ENCODE results near the gene ARHGAP40.

ARHGAP40 gene

DNA sequence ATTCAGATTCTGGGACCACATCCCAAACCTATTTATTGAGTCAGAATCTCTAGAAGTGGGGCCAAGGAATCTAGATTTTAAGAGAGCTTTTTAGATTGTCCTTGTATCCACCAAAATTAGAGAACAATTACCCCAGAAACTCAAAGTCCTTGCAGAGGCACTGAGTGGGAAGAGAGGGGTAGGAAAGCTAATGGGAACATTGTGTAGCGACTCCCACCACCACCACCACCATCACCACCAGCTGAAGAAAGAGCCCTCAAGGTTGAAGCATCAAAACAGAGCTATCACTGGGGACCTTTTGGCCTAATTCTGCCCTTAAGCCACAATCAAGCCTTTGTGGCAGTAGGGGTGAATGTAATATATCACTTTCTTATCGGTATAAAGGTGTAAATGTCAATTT is 83.7 kb downstream of the ARHGAP40 start:
- DNase-seq (ENCODE audit: low read depth) = no peak

DNA sequence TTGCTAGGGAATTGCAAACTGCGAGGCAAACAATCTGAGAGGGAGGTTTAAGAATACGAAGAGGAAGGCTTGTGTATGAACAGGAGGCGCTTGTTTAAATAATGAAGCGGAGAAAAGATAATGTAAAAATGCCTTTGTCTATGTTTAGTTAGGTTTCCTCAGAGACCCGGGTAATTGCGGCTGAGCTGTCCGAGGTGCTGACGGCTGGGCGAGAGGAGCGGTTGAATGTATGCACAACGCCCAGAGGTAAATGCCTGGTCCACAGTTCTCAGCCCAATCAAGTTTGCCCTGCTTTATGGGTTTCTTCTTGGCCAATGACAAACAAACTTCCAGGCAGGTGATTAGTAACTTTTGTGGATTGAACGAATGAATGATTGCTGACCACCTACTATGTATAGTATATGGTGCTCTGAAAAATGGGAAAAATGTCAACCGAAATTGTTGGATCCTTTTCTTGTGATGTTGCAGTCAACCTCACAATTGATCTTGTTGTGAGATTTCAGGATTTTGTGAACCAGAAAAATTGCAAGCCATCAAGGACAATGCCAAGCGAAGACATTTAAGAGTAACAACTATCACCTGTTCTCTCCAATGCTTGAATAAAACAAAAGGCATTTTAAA is 84.4 kb downstream of the ARHGAP40 start:
- DNase-seq (ENCODE audit: low read depth) = no peak

DNA sequence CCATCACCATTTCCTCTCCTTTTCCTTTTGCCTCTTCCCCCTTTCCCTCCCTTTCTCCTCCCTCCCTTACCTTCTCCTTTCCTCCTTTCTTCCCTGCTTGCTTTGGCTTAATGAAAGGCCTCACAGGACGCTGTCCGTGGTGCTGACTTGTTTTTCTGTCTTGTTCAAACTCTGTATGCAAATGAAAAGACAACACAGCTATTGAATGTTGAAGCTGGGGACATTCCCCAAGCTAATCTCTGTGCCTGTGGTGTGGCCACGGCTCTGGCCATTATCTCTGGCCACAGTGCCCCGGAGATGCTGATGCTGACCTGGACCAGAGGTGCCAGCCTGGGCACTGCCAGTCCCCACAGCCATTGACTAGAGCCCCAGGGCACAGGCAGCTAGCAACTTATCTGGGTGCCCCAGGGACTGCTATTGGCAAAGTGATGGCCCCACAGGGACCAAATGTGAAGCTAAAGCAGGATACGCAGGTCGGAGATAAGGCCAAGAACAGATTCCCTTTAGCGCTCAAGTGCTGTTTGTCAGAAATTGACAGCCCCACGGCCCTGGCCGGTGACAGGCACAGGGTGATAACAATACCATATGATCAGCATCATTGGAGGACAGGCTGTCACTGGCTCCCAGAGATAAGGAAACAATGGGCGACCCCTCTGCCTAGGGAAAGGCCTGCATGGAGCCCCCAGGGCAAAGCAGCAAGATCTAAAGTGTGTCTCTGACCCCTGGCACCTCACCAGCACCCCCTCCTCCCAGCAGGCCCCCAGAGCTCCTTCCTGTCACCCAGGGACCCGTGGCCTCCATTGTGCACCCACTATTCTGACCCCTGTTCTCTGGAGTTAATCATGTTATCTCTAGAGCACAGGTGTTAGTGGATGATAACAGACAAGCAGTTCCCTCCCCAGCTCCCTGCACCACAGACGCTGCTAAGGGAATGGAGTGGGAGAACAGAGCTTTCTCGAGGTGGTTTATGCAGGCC is 91.1 kb downstream of the ARHGAP40 start:
- DNase-seq (ENCODE audit: low read depth) = no peak

DNA sequence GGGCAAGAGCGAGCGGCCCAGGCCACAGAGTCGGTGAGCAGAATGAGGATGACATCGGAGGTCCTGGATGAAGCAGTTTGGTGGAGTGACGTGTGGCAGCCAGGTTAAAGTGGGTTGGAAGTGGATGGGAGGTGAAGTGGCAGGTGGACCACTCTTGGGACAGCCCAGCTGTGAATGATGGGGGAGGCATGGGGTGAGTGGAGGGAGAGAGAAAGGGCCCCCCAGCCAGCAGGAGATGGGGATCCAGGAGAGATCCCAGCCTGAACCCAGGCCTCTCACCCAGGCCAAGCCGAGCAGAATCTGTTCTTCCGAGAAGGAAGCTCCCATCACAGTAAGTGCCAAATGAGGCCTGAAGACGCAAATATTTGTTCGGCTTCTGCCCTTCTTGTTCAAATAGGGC is 95.7 kb downstream of the ARHGAP40 start:
- no peak for DNase-seq (ENCODE audit: low read depth)

DNA sequence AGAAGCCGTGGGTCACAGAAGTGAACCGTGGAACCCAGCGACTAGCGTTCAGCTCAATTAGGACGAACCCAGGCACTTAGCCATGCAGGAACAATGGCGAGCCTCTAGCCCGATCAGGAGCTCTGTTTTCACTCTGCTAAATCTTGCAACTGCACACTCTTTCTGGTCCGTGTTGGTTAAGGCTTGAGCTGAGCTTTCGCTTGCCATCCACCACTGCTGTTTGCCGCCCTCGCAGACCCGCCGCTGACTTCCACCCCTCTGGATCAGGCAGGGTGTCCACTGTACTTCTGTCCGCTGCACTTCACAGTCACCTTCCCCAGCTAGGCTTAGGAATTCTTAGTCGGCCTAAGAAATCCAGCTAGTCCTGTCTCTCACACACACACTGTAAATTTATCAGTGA is 96.9 kb downstream of the ARHGAP40 start:
- DNase-seq (ENCODE audit: low read depth) = no peak

DNA sequence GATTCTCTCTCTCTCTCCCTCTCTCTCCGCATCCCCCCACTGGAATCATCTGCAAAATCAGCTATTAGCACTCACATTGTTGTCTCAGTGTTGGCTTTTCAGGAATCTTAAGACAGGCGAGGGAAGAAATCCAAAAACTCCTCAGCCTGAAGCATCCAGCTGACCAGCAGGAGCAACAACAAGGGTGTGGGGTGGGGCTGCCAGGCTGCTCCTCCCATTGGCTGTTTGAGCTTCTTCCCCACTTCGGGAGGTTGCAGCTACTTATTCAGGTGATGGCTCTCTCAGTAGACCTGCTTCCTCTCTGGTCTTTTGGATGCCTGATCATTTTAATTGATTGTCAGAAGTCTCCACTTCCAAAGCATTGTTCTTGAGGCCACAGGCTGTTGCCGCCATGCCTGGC is 98.5 kb downstream of the ARHGAP40 start:
- no peak for DNase-seq (ENCODE audit: low read depth)

Data from T-helper 22 cell (primary cell).